SK-N-SH (cell line): Measurements from ENCODE around the gene MED15. TPM values are rescaled to one million over a fixed set of nuclear protein-coding genes. Genes with fewer than 3 reads are reported as not detected.

ENCODE experiments used
- CTCF ChIA-PET: fragments of 300-600, 350-600 bp; formaldehyde crosslinking; extraction: SDS; loops from one replicate; lab custom pipeline; 2021; lab: Yijun Ruan, JAX
- POLR2A ChIA-PET: fragments of 350-600 bp; sonication (Branson Sonifier 250); formaldehyde crosslinking; extraction: SDS; loops from one replicate; lab custom pipeline; 2020; ENCODE audit warnings: antibody characterized with exemption, inconsistent platforms; lab: Yijun Ruan, JAX
- DNase-seq: peaks from one replicate; pipeline ENCODE4 v3.0.0; 2012
- H2AFZ ChIP-seq: fragments of 200-600 bp; sonication (generic); 2 replicates; pipeline ENCODE4 v1.8.1; 2016; ENCODE audit warnings: antibody characterized with exemption, mild to moderate bottlenecking, low read depth
- H3F3A ChIP-seq: fragments of 200-600 bp; sonication (generic); replicated peaks from 2 replicates; pipeline ENCODE3; 2016; ENCODE audit warnings: antibody characterized with exemption, mild to moderate bottlenecking; ENCODE audit not compliant: insufficient read depth
- H3K27ac ChIP-seq, 2 experiments: fragments of 200-500 bp in 1 of 2; fragments of 200-600 bp in 1 of 2; sonication (Bioruptor generic) in 1 of 2; sonication (generic), shearing (Covaris generic) in 1 of 2; 2 replicates each; pipeline versions ENCODE4 v1.5.1 to v1.6.1; 2014 to 2016; ENCODE audit warnings: low read depth in 2 of 2, inconsistent platforms in 1 of 2, low read length in 1 of 2, mild to moderate bottlenecking in 1 of 2, mixed read lengths in 1 of 2
- H3K27me3 ChIP-seq: fragments of 200-600 bp; sonication (generic), shearing (Covaris generic); 2 replicates; pipeline ENCODE4 v1.6.1; 2016; ENCODE audit warnings: mixed run types; ENCODE audit not compliant: insufficient read depth
- H3K36me3 ChIP-seq, 2 experiments: fragments of 200-500 bp in 1 of 2; fragments of 200-600 bp in 1 of 2; sonication (Bioruptor generic) in 1 of 2; sonication (generic) in 1 of 2; replicated peaks in 1 of 2; 2 replicates each; pipeline versions ENCODE3 to v1.5.1; 2014 to 2016; ENCODE audit warnings: low read length in 1 of 2, mild to moderate bottlenecking in 1 of 2; ENCODE audit not compliant: insufficient read depth in 2 of 2, control insufficient read depth in 1 of 2
- H3K4me1 ChIP-seq, 2 experiments: fragments of 200-500 bp in 1 of 2; fragments of 200-600 bp in 1 of 2; sonication (Bioruptor generic) in 1 of 2; sonication (generic), shearing (Covaris generic) in 1 of 2; 2 replicates each; pipeline versions ENCODE4 v1.5.1 to v1.6.1; 2014 to 2016; ENCODE audit warnings: low read depth in 1 of 2, low read length in 1 of 2, mixed run types in 1 of 2; ENCODE audit not compliant: insufficient read depth in 2 of 2, control insufficient read depth in 1 of 2
- H3K4me2 ChIP-seq: fragments of 200-600 bp; sonication (generic), shearing (Covaris generic); 2 replicates; pipeline ENCODE4 v1.6.1; 2017; ENCODE audit warnings: mixed run types
- H3K4me3 ChIP-seq, 2 experiments: fragments of 200-500 bp in 1 of 2; fragments of 200-600 bp in 1 of 2; sonication (Bioruptor generic) in 1 of 2; sonication (generic), shearing (Covaris generic) in 1 of 2; 2 replicates each; pipeline versions ENCODE4 v1.5.1 to v1.8.1; 2014 to 2016; ENCODE audit warnings: low read depth in 2 of 2, inconsistent platforms in 1 of 2, low read length in 1 of 2, mild to moderate bottlenecking in 1 of 2, mixed read lengths in 1 of 2, moderate library complexity in 1 of 2
- H3K79me2 ChIP-seq: fragments of 200-600 bp; sonication (generic); 2 replicates; pipeline ENCODE4 v1.8.1; 2017; ENCODE audit warnings: mild to moderate bottlenecking; ENCODE audit not compliant: insufficient read depth
- H3K9ac ChIP-seq: fragments of 200-600 bp; sonication (generic); 2 replicates; pipeline ENCODE4 v1.6.1; 2017; ENCODE audit warnings: mixed run types
- H3K9me2 ChIP-seq: fragments of 200-600 bp; sonication (generic); 2 replicates; pipeline ENCODE4 v1.6.1; 2017; ENCODE audit warnings: mixed run types
- H3K9me3 ChIP-seq: fragments of 200-600 bp; sonication (generic); 2 replicates; pipeline ENCODE4 v1.6.1; 2017; ENCODE audit warnings: mixed run types, mild to moderate bottlenecking, moderate library complexity
- H4K20me1 ChIP-seq: fragments of 200-600 bp; sonication (generic); 2 replicates; pipeline ENCODE4 v1.6.1; 2017; ENCODE audit warnings: mild to moderate bottlenecking, mixed run types; ENCODE audit not compliant: insufficient read depth
- CHD2 ChIP-seq: fragments of 150-350 bp; IDR thresholded peaks from 2 replicates; pipeline ENCODE4 v1.6.1; 2018; ENCODE audit warnings: low read length; ENCODE audit not compliant: partially characterized antibody
- FOSL2 ChIP-seq: IDR thresholded peaks from 2 replicates; pipeline ENCODE4 v1.4.0; 2012; ENCODE audit warnings: low read depth, mild to moderate bottlenecking, moderate library complexity, borderline replicate concordance
- POLR2AphosphoS5 ChIP-seq: IDR thresholded peaks from 2 replicates; pipeline ENCODE4 v1.6.1; 2012; ENCODE audit warnings: low read depth, low read length
- RCOR1 ChIP-seq: fragments of 150-350 bp; IDR thresholded peaks from 2 replicates; pipeline ENCODE4 v1.6.1; 2017; ENCODE audit warnings: antibody characterized with exemption, low read length
- RXRA ChIP-seq: IDR thresholded peaks from 2 replicates; pipeline ENCODE4 v1.4.0; 2012; ENCODE audit warnings: low read depth, mild to moderate bottlenecking, borderline replicate concordance
- TCF12 ChIP-seq: IDR thresholded peaks from 2 replicates; pipeline ENCODE4 v1.4.0; 2012
- TEAD4 ChIP-seq: IDR thresholded peaks from 2 replicates; pipeline ENCODE4 v1.4.0; 2012; ENCODE audit warnings: mild to moderate bottlenecking, borderline replicate concordance; ENCODE audit not compliant: insufficient read depth
- WGBS: methylation state at CpG from one replicate; pipeline ENCODE4 v1.1.6; 2017; ENCODE audit warnings: low lambda C conversion rate; 5-methylcytosine and 5-hydroxymethylcytosine counted together
- polyA plus RNA-seq, 3 experiments: library from polyadenylated mRNA; depleted of rRNA; stranded (reverse); fragments of >200 nt; gene quantifications; 2 replicates each; pipeline ENCODE4 v1.2.3, GENCODE V29; 2012
- TF ChIP-seq, protein P1 (sequence below): IDR thresholded peaks from 2 replicates; pipeline ENCODE4 v1.6.1; 2012; ENCODE audit warnings: mild to moderate bottlenecking, low read depth, low read length, moderate library complexity
- TF ChIP-seq, protein P2 (sequence below): IDR thresholded peaks from 2 replicates; pipeline ENCODE4 v1.4.0; 2012; ENCODE audit warnings: low read depth

MED15 gene
- polyA plus RNA-seq, 1 of the 3 experiments (the other 2 are of a cell fraction), result 45.1 TPM

DNA sequence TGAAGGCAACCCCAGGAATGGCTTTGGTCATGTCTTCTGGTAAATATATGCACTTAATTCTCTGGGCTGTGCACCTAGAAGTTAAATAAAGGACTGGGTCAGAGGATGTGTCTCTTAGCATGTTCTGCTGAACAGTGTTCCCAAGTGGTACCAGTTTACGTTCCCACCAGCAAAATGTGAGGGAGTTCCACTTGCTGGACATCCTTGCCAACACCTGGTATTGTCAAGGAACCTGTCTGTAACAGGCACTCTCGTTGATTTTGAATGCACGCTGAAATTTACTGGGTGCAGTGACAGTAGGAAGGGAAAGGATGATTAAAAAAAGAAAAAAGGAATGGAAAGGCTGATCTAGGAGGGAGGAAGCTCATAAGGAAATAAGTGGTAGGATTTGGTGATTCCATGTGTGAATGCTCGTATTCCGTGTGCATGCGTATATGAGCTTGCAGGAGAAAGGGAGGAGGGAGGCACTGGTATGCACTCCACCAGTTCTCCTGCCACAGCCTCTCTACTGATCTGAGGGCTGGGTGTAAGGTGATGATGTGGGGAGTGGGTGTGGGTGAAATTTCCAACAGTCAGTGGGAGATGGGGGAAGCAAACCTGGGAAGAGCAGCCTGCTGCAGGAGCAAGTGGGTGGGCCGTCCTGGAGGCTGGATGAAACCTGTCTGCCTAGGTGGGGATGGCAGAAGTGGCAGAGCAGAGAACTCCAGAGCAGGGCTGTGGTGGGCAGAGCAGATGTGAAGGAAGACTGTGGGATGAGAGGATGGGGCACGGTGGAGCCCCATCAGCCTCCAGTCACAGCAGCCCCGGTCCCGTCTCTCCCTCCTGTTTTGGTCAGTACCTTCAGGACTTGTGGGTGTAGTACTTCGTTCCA is 15.0 kb downstream of the MED15 start (continued):
- TF ChIP-seq TEAD4 (no peak), FOSL2 (no peak), CHD2 (no peak), POLR2AphosphoS5 (no peak), RXRA (no peak)
- TF ChIP-seq, protein P1, sequence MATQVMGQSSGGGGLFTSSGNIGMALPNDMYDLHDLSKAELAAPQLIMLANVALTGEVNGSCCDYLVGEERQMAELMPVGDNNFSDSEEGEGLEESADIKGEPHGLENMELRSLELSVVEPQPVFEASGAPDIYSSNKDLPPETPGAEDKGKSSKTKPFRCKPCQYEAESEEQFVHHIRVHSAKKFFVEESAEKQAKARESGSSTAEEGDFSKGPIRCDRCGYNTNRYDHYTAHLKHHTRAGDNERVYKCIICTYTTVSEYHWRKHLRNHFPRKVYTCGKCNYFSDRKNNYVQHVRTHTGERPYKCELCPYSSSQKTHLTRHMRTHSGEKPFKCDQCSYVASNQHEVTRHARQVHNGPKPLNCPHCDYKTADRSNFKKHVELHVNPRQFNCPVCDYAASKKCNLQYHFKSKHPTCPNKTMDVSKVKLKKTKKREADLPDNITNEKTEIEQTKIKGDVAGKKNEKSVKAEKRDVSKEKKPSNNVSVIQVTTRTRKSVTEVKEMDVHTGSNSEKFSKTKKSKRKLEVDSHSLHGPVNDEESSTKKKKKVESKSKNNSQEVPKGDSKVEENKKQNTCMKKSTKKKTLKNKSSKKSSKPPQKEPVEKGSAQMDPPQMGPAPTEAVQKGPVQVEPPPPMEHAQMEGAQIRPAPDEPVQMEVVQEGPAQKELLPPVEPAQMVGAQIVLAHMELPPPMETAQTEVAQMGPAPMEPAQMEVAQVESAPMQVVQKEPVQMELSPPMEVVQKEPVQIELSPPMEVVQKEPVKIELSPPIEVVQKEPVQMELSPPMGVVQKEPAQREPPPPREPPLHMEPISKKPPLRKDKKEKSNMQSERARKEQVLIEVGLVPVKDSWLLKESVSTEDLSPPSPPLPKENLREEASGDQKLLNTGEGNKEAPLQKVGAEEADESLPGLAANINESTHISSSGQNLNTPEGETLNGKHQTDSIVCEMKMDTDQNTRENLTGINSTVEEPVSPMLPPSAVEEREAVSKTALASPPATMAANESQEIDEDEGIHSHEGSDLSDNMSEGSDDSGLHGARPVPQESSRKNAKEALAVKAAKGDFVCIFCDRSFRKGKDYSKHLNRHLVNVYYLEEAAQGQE, result no peak

DNA sequence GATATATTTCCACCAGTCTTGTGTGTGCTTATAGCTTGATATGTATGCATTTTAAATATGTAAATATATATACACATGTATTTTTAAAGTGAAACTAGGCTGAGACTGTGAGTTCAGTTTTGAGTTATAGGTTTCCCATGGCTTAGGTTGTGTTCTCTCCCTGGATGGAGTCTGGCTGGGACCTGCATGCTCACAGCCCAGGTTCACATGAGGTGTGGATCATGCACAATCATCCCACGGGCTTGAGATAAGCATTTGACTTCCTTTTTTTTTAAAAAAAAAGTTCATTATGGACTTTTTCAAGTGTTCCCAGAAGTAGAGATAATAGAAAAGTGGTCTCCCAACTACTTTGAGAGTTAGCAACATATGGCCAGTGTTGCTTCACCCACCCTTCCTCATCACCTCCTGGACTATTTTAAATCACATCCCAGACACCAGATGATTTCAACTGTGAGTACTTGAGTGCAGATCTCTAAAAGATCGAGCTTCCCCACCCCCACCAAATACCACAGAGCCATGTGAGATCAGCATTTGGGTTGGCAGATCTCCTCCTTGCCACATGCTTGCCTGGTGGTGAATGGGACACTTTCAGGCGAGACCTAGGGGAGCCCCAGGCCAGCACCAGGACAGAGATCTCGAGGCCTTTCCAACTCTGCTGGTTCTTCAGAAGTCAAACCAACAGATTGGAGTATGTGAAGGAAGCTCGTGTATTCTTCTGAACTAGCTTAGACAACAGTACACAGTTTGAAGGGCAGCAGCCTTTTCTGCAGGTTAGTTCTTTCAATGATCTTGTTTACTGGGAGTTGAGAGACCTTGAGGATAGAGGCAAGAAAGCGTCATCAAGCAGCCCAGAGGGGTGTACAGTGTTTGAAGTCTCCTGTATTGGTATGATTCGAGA is 15.9 kb downstream of the MED15 start:
- no peak overlapping the region for H3K9ac ChIP-seq
- WGBS, result 56% methylated on average over 7 of the region's 7 CpGs
- no peak for DNase-seq

More for the DNA sequence above, 15.9 kb downstream of the MED15 start:
- peak overlapping the region; percentile 75 to 95 for H3K27ac ChIP-seq
- peaks cover 93% of the 10 kb centered on the region for H3K79me2 ChIP-seq
- H3K9me2 ChIP-seq, result no peaks in the 10 kb centered on the region
- no peaks in the 10 kb centered on the region for H3K27me3 ChIP-seq
- TF ChIP-seq, protein P2, sequence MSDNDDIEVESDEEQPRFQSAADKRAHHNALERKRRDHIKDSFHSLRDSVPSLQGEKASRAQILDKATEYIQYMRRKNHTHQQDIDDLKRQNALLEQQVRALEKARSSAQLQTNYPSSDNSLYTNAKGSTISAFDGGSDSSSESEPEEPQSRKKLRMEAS, result peak; percentile 83
- TF ChIP-seq TCF12 (peak; percentile 47; the same call in 1 of the 2 replicates), RCOR1 (no peak)
- peaks cover 64% of the 10 kb centered on the region for H3F3A ChIP-seq
- ChIA-PET POLR2A (no interaction called here), CTCF (interaction anchor here (1.2 kb wide), 2 partner anchors 15 to 41 kb away, joined by 3 to 4 read pairs; no protein-coding TSS in a partner anchor)
- H2AFZ ChIP-seq, result no peak overlapping the region
- peaks cover 16 to 25% of the 10 kb centered on the region in 2 experiments for H3K36me3 ChIP-seq
- peaks cover 28 to 57% of the 10 kb centered on the region in 2 experiments for H3K4me1 ChIP-seq
- H4K20me1 ChIP-seq, result peaks cover 74% of the 10 kb centered on the region
- H3K9me3 ChIP-seq, result no peaks in the 10 kb centered on the region
- peak overlapping the region; percentile 43; the same call in 1 of the 2 replicates for H3K4me2 ChIP-seq
- no peak overlapping the region for H3K4me3 ChIP-seq
